Activated T-helper 1 cell treated with anti-CD3 and anti-CD28 coated beads, Interleukin-12 subunit alpha, Interleukin-12 subunit beta, Interleukin-2, Interleukin-4 antibody, amounts not matched to agents 30 ng/mL and 10 ng/mL and 1 ng/mL, durations not matched to agents 14 hours and 24 hours and 36 hours (primary cell): ENCODE results near the gene INPP5E. TPM values are rescaled to one million over a fixed set of nuclear protein-coding genes. Genes with fewer than 3 reads are reported as not detected.
A peak's percentile ranks its signal among the peaks of the same experiment; 100 is the strongest.

ENCODE experiments used
- DNase-seq: peaks from one replicate; pipeline ENCODE4 v3.0.0; 2021; ENCODE audit warnings: low spot score
- H3K27ac Mint-ChIP-seq: one replicate; pipeline ENCODE4 v1.8.0; 2021; ENCODE audit warnings: mild to moderate bottlenecking, mixed read lengths
- H3K27me3 Mint-ChIP-seq: one replicate; pipeline ENCODE4 v1.8.0; 2022; ENCODE audit warnings: mild to moderate bottlenecking, moderate library complexity, mixed read lengths; ENCODE audit not compliant: insufficient read depth
- H3K36me3 Mint-ChIP-seq: one replicate; pipeline ENCODE4 v1.8.0; 2021; ENCODE audit warnings: low read depth, mixed read lengths
- H3K4me1 Mint-ChIP-seq: one replicate; pipeline ENCODE4 v1.8.0; 2021; ENCODE audit warnings: low read depth, mixed read lengths
- H3K4me3 Mint-ChIP-seq: one replicate; pipeline ENCODE4 v1.8.0; 2021; ENCODE audit warnings: mild to moderate bottlenecking, moderate library complexity, mixed read lengths
- H3K9me3 Mint-ChIP-seq: one replicate; pipeline ENCODE4 v1.8.0; 2021; ENCODE audit warnings: mixed read lengths
- intact Hi-C: fragments of 100-400 bp; cut with micrococcal nuclease; formaldehyde crosslinking; loops from one replicate; pipeline ENCODE4 v1.15.1; 2024
- total RNA-seq: library from RNA; stranded (reverse); gene quantifications from 2 replicates; pipeline ENCODE4 v1.2.3, GENCODE V29; 2022

Gene INPP5E
- total RNA-seq, 1 donor from 2014 or later: 20.0 TPM

DNA sequence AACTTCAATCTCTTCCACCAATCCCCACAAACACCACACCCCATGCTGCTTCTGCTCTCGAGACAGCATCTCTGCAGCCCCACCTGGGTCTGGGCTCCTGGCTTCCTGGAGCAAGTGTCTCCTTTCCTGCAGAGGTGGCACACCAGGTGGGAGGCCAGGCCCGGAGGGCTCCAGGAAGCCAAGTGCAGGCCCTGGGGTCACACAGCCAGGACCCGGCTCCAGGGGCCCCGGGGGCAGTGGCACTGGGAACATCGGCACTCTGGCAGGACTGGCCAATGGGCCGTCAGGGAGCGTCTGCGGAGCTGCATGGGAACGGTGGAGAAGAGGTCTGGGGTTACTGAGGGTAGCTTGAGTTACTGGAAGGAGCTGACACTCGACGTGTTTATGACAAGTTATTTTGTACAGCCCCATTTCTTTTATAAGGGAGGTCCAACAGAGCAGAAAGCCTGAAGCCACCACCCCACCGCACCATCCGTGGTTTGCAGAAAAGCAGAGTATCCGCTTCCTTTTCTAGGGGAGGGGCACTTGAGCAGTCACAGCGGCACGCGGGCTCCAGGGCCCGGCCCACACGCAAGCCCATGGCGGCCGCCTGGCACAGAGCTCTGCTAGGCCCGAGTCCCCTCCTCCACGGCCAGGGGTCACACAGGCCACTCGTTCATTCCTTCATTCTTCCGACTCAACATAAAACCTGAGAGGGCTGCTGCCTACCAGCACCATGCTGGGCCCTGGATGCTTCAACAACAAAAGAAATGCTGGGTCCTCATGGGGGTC is 14.6 kb upstream of the INPP5E start:
- H3K36me3 Mint-ChIP-seq: peaks cover 49% of the 10 kb centered on the region
- no peaks in the 10 kb centered on the region for H3K27me3 Mint-ChIP-seq
- intact Hi-C loops: no loop called here
- H3K4me3 Mint-ChIP-seq: no peak overlapping the region
- no peaks in the 10 kb centered on the region for H3K4me1 Mint-ChIP-seq
- no peaks in the 10 kb centered on the region for H3K9me3 Mint-ChIP-seq
- H3K27ac Mint-ChIP-seq: no peak overlapping the region
- DNase-seq: no peak

DNA sequence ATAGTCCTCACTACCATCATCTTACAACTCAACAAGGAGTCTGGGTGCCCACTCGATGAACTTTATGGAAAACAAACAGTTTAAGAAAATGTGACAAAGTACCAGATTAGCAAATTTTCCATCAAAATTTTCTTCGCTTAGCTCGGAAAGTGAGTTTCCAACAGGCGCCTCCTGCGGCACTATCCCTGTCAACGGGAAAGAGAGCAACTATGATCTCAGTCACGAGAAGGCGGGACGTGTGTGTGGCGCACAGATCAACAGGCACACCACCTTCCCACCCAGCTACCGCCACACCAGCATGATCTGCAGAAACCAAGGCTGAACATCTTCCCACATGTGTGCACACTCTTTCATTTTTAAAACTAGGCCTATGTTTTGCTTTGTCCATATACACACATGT is 13.7 kb upstream of the INPP5E start:
- no peak for DNase-seq
- H3K9me3 Mint-ChIP-seq: no peaks in the 10 kb centered on the region
- H3K27ac Mint-ChIP-seq: no peak overlapping the region
- intact Hi-C loops: no loop called here
- H3K27me3 Mint-ChIP-seq: no peaks in the 10 kb centered on the region
- peaks cover 45% of the 10 kb centered on the region for H3K36me3 Mint-ChIP-seq
- H3K4me3 Mint-ChIP-seq: no peak overlapping the region
- no peaks in the 10 kb centered on the region for H3K4me1 Mint-ChIP-seq

DNA sequence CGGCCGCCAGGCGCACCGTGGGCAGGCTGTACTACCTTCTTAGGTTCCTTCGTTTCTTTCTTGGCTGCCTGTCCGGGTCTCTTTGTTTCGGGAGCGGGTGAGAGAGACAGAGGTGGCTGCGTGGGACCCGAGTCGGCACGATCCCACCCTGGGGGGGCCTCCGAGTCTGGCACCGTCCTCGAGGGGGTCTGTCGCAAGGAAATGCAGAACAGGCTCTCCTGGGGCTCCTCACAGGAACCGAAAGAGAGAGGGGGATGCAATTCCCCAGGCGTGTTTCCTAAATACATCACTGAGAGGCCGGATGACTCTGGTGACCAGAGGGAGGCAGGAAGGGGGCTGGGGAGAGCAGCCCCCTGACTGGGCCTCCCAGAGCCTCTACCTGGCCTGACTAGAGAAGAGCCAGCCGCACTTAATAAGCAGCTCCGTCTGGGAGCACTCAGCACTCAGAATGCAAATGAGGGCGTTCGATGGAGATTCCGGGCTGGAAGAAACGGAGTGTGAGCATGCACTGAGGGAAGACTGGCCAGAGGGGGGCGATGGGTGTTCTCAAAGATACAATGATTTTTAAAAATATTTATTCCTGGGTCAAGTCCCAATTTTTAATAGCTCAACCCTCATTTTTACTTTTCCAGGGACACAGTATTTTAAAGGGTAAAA is 11.7 kb upstream of the INPP5E start:
- Mint-ChIP-seq H3K36me3 (peaks cover 53% of the 10 kb centered on the region), H3K4me1 (no peaks in the 10 kb centered on the region), H3K27ac (no peak overlapping the region), H3K27me3 (no peaks in the 10 kb centered on the region), H3K4me3 (no peak overlapping the region), H3K9me3 (no peaks in the 10 kb centered on the region)
- no peak for DNase-seq
- intact Hi-C loops: no loop called here

DNA sequence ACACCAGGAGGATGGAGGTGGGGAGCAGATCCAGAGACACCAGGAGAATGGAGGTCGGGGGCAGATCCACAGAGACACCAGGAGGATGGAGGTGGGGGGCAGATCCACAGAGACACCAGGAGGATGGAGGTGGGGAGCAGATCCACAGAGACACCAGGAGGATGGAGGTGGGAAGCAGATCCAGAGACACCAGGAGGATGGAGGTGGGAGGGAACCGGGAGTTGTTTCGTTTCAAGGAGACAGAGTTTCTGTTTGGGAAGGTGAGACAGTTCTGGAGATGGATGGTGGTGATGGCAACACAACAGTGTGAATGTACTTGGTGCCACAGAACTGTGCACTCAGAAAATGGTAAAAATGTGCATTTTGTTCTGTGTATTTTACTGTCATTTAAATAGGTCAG is 9.0 kb upstream of the INPP5E start:
- Mint-ChIP-seq H3K9me3 (no peaks in the 10 kb centered on the region), H3K4me3 (no peak overlapping the region), H3K27me3 (no peaks in the 10 kb centered on the region), H3K27ac (no peak overlapping the region), H3K36me3 (peaks cover 45% of the 10 kb centered on the region), H3K4me1 (no peaks in the 10 kb centered on the region)
- intact Hi-C loops: no loop called here
- DNase-seq: no peak

DNA sequence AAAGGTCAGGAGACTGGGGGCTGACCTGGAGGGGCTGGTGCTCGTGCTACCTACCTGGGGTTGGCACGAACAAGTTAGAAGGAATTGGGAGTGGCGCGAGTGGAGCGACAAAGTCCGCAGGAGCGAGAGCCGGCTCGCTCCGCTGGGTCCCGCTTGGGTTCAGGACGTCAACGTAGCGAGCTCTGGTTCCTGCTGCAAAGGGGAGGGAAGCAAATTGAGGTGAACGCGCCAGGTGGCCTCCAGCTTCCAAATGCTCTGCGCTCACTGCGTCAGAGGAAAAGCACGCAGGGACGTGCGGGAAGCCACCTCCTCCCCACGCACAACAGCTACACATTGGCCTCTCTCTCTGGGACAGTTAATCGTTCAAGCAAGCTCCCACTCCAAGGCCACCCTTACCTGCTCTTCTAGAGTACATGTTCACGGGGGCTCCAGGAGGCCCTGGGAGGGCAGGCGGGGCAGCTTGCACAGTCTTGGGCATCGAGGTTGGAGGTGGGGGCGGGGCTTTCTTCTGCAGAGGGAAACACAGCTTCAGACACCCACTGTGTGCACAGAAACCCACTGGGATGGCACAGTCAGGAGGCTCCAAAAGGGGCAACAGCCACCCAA is 7.6 kb upstream of the INPP5E start:
- no peak overlapping the region for H3K27ac Mint-ChIP-seq
- DNase-seq: no peak
- no peaks in the 10 kb centered on the region for H3K9me3 Mint-ChIP-seq
- no peaks in the 10 kb centered on the region for H3K27me3 Mint-ChIP-seq
- intact Hi-C loops: no loop called here
- peaks cover 45% of the 10 kb centered on the region for H3K36me3 Mint-ChIP-seq
- H3K4me3 Mint-ChIP-seq: no peak overlapping the region
- H3K4me1 Mint-ChIP-seq: no peaks in the 10 kb centered on the region

DNA sequence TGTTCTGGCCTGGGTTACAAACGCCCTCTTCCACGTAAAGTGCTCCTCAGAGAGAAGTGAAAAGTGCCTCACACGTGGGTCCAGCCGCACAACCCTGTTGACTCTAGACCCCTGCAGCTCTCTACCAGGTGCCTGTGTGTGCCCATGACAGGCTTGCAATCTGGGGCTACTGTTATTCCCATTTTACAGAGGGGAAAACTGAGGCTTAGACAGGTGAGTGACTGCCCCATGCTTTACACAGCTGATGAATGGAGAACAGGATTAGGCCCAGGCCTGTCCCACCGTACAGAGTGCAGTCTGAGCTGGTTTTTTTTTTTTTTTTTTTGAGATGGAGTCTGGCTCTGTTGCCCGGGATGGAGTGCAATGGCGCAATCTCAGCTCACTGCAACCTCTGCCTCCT is 6.2 kb upstream of the INPP5E start:
- intact Hi-C loops: no loop called here
- Mint-ChIP-seq H3K36me3 (peaks cover 42% of the 10 kb centered on the region), H3K4me1 (no peaks in the 10 kb centered on the region), H3K9me3 (no peaks in the 10 kb centered on the region), H3K4me3 (no peak overlapping the region), H3K27ac (no peak overlapping the region), H3K27me3 (no peaks in the 10 kb centered on the region)
- DNase-seq: no peak

DNA sequence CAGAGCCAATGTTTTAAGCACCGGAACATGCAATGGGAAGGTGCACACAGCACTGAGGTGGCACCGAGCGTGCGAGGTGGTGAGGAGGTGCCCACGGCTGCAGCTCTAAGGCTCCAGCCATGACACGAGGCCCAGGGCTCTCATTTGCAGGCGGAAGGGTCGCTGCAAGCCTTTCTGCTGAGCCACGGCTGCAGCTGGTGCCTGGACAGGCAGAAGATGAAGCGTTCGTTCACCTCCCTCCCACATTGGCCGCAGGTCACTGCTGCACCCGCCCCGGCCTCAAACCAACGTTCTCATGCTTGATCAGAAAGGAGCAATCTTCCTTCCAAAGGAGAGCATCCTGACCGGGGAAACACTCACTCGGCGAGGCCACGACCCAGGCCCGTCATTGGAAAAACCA is 4.5 kb upstream of the INPP5E start:
- H3K36me3 Mint-ChIP-seq: peaks cover 35% of the 10 kb centered on the region
- H3K27me3 Mint-ChIP-seq: no peaks in the 10 kb centered on the region
- no peak overlapping the region for H3K4me3 Mint-ChIP-seq
- H3K27ac Mint-ChIP-seq: no peak overlapping the region
- no peaks in the 10 kb centered on the region for H3K4me1 Mint-ChIP-seq
- H3K9me3 Mint-ChIP-seq: no peaks in the 10 kb centered on the region
- no peak for DNase-seq
- intact Hi-C loops: no loop called here

DNA sequence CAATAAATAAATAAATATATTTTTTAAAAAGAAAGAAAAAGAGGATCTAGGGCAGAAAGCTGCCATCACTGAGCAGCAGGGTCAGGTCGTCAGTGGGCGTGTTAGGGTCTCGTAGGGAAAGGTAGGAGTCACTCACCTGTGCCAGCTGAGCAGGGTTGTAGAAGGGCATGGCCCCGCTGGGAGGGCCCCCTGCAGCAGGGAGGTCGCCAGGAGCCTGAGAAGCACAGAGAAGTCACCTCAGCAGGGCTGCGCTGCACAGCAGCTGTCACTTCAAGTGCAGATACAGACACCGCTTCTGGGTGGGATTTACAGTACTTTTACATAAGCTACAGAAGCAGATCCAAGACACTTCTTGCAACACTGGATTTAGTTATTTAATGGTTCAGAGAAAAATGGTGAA is 4.0 kb upstream of the INPP5E start:
- Mint-ChIP-seq H3K27me3 (no peaks in the 10 kb centered on the region), H3K9me3 (no peaks in the 10 kb centered on the region), H3K4me3 (no peak overlapping the region), H3K4me1 (no peaks in the 10 kb centered on the region), H3K36me3 (peaks cover 35% of the 10 kb centered on the region), H3K27ac (no peak overlapping the region)
- DNase-seq: no peak
- intact Hi-C loops: no loop called here

DNA sequence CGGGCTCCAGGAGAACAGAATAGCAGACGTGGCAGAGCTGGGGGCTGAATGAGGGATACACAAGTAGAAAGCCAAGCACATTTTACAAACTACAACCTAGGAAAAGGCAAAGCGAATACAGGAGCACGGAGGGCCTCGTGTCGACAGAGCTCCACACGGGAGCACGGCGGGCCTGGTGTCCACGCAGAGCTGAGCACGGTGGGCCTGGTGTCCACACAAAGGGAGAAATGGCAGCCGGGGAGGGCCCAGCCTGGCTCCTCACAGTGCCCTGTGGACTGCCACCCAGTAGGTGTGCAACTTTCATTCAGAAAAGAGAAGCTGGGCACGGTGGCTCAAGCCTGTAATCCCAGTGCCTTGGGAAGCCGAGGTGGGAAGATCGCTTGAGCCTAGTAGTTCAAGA is 3.4 kb upstream of the INPP5E start:
- Mint-ChIP-seq H3K4me3 (no peak overlapping the region), H3K27me3 (no peaks in the 10 kb centered on the region), H3K4me1 (peaks cover 2% of the 10 kb centered on the region), H3K9me3 (no peaks in the 10 kb centered on the region), H3K36me3 (peaks cover 31% of the 10 kb centered on the region), H3K27ac (no peak overlapping the region)
- no peak for DNase-seq
- intact Hi-C loops: no loop called here

DNA sequence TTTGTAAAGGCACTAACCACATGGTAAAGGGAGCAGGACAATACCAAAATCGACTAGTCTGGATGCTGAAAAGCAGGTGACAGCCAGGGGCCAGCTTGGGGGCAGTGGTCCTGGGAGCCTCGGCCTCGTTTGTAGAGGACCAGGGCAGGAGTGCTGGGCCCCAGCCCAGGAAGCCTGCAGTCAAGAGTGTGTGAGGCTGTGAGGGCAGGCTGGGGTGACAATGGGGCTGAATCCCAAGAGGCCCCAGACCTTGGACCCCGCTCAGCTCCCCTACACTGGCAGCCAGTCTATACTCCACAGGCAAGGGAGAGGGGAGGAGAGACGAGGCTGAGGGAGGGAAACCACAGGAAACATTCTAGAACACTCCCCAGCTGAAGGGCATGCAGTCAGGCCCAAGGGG is 2.6 kb upstream of the INPP5E start:
- Mint-ChIP-seq H3K4me3 (no peak overlapping the region), H3K27ac (no peak overlapping the region), H3K27me3 (no peaks in the 10 kb centered on the region), H3K36me3 (peaks cover 23% of the 10 kb centered on the region), H3K4me1 (peaks cover 10% of the 10 kb centered on the region), H3K9me3 (no peaks in the 10 kb centered on the region)
- intact Hi-C loops: no loop called here
- no peak for DNase-seq

DNA sequence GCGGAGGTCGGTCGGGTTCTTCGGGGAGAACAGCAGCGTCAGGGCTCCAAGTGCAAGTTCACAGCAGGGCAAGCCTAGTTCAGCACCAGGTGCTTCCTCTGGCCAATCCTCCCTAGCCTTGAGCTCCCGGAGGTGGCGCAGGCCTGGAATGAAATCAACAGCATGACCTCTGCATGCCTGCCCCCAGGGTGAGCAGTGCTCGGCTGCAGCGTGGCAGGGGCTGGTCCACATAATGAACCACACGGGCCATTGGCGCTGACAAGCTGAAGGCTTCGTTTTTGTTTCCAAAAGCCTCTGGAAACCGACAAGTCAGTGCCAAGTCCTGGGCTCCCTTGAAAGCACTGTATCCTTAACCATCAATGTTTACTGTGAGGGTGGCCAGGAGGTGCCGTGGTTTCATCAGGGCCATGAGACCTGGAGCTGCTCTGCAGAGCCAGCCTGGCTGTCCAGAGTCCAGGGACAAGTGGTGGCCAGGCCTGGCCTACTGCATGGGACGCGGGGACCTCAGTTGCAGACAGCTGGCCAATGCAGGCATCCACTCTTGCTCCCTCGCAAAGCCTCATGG is 2.1 kb upstream of the INPP5E start:
- Mint-ChIP-seq H3K27ac (peak overlapping the region; percentile 44), H3K9me3 (no peaks in the 10 kb centered on the region), H3K4me3 (no peak overlapping the region), H3K36me3 (peaks cover 19% of the 10 kb centered on the region), H3K4me1 (peaks cover 15% of the 10 kb centered on the region), H3K27me3 (no peaks in the 10 kb centered on the region)
- intact Hi-C loops: no loop called here
- DNase-seq: no peak

DNA sequence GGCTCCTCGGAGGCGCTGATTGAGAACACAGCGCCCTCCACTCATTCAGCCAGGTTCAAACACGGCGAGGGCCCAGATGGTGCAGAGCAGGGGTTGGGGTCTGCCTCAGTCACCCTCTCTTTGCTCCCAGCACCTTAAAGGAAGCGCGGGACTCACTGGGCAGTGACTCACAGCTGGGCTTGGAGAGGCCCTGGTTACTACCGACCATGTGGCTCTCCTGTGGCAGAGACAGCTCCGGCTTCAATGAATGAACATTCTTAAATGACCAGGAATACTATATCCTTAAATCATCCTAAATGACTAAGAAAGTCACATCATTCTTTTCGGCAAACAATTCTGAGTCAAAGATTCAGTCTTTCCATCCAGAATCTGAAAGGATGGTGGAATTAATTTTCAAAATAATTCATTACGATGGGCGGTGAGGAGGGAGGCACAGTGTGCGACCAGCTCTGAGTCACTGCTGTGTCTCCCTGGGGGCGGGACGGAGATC is 1.6 kb upstream of the INPP5E start:
- peak overlapping the region; percentile 44 for H3K27ac Mint-ChIP-seq
- DNase-seq: no peak
- no peak overlapping the region for H3K4me3 Mint-ChIP-seq
- peaks cover 18% of the 10 kb centered on the region for H3K4me1 Mint-ChIP-seq
- no peaks in the 10 kb centered on the region for H3K27me3 Mint-ChIP-seq
- H3K9me3 Mint-ChIP-seq: no peaks in the 10 kb centered on the region
- intact Hi-C loops: no loop called here
- H3K36me3 Mint-ChIP-seq: peaks cover 15% of the 10 kb centered on the region
